HuH-7 (cell line): ENCODE results near the gene SPATA21.

Experiments used
- DNase-seq: peaks from one replicate; pipeline ENCODE4 v3.0.0; 2011; ENCODE audit warnings: low spot score

SPATA21 gene

DNA sequence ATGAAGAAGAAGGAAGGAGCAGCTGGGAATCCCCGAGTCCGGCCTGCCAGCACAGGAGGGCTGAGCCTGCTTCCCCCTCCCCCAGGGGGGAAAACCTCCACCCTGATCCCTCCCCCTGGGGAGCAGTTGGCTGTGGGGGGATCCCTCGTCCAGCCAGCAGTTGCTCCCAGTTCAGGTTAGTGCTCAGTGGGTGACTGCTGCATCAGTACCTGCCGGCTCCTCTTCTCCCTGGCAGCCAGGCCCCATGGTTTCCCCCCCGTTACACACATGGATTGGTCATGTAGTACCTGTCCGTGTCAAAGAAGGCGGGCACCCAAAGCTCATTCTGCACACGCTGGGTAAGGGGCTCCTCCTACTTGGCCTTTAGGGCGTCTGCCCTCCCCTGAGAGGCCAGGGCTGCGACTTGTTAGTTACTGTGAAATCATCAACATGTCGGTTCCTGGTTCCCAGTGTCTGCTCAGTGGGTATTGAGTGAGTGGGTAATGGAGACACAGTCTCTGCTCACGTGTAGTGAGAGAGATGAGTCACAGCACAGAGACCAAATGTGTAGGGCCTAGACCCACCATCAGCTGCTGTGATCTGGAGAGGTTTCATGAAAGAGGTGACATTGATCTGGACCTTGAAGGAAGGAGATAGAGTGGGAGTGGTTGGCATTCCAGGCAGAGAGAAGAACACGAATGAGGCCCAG is 14.8 kb upstream of the SPATA21 start:
- no peak for DNase-seq

DNA sequence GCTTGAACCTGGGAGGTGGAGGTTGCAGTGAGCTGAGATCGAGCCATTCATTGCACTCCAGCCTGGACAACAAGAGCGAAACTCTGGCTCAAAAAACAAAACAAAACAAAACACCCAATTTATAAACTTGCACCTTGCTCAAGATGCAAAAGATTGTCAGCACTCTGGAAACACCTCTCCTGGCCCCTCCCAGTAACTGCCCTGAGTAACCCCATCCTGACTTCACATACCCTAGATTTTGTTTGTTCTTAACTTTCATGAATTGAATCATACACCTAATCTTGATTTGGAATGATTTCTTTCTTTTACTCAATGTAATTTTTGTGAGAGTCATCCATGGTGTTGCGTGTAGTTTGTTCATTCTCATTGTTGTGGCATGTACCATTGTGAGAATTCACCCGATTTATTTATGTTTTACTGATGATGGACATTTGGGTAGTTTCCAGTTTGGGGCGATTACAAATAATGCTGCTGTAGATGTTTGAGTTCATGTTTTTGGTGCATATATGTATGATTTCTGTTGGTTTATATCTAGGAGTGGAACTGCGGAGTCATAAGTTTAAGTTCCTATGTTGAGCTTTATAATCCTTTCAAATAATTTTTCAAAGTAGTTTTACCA is 13.7 kb upstream of the SPATA21 start:
- DNase-seq = no peak

DNA sequence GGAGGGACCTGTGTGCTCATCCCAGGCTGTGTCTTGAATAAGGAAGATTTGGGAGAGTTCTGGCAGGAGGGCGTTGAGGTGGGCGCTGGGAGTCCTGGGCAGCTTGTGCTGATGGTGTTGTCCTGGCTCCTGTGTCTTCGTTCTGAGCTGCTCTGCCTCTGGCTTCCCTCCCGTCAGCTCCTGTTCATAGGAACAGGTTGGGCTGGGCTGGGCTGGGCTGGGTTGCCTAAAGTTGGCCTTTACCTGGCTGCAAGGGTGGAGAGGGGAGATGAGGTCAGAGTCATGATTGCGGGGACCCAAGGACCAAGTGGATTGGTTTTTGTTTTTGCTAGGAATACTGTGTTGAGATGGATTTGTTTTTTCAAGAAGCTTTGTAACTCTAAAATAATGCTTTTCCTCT is 12.4 kb upstream of the SPATA21 start:
- DNase-seq = no peak

DNA sequence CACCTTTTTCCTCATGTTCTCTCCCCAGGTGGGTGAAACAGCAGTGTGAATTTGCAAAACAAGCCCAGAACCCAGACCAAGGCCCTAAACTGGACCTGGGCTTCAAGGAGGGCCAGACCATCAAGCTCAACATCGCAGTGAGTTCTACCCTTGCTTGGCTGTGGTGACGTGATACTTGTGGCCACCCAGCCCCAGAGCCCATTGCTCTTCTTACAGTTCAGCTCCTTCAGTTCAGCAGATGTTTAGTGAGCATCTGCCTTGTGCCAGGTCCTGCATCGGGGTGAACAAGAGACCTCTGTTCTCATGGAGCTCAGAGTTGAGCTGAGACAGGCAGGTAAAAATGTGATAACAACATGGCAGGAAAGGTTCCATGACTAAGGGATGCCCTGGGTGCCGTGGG is 11.8 kb upstream of the SPATA21 start:
- no peak for DNase-seq

DNA sequence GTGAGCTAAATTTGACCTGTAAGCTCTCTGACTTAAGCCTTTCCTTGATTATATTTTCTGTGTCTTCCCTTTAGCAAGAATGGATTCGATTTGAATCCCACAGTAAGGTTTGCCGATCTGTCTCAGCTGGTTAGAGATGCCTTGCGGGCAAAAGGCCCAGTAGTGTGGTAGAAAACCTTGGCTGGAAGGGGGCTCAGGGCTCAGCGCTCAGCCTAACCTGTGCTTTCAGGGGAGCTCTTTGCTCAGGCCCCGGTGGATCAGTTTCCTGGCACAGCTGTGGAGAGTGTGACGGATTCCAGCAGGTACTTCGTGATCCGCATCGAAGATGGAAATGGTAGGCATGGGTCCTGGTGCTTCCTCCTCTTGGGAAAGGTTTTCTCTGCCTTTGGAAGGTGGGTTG is 10.4 kb upstream of the SPATA21 start:
- DNase-seq = no peak

DNA sequence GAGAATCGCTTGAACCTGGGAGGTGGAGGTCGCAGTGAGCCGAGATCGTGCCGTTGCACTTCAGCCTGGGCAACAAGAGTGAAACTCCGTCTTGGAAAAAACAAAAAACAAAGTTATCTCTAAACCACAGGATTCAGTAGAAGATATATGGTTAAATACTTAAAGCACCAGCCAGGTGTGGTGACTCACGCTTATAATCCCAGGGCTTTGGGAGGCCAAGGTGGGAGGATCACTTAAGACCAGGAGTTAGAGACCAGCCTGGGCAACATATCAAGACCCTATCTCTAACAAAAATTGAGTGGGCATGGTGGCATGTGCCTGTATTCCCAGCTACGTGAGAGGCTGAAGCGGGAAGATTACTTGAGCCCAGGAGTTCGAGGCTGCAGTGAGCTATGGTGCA is 8.9 kb upstream of the SPATA21 start:
- DNase-seq = no peak

DNA sequence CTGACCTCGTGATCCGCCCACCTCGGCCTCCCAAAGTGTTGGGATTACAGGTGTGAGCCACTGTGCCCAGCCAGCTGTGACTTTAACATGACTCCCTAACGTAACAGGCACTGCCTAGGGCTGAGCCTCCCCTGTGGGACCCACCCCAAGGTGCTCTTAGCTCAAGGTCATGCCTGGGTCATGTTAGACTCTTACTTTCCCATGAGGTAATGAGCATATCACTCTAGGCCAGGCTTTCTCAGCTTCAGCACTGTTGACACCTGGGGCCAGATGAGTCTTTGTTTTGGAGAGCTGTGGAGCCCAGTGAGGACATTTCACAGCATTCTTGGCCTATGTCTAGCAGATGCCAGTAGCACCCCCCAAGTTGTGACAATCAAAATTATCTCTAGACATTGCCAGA is 7.8 kb upstream of the SPATA21 start:
- DNase-seq = no peak

DNA sequence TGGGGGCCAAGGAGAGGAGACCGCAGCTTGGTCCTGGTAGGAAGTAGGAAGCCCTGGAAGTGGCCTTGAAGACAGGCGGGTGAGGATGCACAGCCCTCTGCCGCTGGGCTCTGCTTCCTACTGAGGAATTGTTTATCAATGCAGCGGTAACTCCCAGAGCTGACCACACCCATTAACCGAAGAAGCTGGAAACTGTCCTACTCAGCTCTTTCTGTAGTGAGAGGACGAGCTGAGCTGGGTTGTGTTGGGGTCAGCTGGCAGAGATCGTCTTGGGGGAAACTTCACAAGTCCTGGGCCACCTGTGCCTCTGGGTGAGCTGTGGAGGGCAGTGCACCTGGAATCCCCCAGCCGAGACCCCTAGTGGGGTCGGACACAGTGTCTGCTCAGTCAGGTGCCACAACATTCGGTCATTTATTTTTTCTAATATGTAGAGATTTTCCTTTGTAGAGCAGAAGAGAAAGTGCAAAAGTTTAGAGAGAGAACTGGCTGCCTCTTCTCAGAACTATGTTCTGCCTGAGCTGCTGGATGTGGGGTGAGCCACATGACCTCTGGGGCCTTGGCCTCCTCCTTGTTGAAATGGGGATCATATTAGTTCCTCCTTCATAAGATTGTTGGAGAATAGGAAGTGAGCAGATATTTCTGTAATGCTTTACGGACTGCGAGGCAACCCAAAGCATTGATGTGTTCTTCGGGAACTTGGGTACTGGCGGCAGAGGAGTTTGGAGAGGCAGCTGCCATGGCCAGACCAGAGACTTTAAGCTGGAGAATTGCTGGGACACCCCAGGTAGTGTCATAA is 6.9 kb upstream of the SPATA21 start:
- DNase-seq = no peak

DNA sequence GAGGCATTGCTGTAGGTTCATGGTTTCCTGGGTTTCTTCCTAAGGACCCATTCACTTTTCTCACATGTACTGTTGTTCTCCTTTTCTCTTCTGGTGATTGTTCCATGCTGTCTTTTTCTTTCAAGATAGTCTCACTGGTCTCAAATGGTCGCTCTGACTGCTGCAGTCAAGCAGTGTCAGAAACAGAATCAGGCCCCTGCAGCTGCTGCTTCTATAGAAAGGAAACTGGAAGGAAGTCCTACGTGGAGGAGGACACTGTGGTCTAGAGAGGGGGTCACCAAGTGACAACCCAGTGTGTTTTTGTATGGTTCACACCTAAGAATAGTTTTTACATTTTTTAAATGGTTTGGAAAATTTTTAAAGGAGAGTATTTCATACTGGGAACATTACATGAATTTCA is 5.7 kb upstream of the SPATA21 start:
- DNase-seq = no peak

DNA sequence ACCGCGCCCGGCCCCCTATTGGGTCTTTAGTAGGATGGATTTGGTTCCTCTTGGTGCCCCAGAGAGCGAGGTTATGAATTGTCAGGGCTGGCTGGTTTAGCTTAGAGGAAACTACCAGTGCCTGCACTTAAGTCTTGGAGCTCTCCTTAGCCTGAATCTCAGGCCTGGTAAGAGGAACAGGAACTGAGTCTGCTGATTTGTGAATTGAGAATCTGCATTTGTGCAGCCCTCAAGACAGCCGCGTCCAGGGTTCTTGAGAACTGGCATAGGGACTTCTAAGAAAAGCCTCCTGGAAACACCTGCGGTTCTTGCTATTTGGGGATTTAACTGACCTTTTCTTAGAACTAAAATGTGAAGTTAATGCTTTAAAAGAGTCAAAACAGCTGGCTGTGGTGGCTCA is 5.0 kb upstream of the SPATA21 start:
- no peak for DNase-seq

DNA sequence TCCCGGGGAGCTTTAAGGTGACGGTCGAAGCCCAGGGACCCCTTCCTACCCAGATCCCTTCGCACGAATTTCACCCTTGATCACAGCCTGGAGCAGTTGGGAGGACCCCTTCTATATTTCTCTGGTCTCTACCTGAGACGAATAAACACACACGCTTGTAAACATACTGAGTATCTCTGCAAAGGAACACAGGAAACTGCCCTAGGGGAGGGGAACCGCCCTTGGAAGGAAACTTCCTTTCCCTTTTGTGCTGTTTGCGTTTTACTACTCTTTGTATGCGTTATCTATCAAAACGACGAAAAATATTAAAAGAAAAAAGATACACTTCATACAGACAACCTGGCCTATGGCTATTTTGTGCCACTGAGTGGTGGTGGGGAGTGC is 4.0 kb upstream of the SPATA21 start:
- no peak for DNase-seq

DNA sequence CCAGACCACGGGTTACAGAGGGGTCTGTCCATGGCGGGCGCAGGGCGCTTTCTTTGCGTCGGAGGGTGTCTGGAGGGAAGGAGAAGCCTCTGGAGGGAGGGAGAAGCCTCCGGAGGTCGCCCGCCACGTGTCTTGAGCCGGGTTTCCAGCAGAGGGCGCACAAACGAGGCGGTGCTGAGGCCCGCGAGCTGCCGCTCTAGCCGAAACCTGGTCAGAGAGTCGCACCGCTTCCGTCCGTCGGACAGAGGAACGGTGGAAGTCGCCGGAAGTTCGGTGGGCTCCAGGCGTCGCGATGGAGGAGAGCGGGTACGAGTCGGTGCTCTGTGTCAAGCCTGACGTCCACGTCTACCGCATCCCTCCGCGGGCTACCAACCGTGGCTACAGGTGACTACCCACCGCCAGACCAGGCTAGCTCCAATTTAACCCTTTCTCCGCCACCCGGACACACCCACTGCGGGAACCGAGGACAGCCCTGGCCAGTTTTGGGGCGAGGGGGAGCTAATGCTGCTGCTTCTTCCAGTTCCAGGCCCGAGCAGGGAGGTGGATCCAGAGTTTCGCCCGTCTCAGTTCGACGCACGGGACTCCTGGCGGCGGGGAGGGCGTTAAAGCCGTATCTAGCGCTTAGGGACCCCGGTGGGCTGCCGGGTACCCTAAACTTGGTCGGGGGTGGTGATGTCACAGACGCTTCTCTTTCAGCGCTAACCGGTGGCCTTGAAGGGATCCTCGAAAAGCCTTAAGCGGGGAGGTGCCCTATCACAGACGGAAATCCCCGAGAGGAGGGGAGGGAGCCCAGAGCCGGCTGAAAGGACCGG is 3.5 kb upstream of the SPATA21 start, which contains the start of gene NECAP2:
Gene NECAP2, plus strand, starts transcription at position 255 of the 812 bp plus-strand sequence. Its CDS starts 38 bp downstream, at position 293.
- DNase-seq = peak; percentile 83

DNA sequence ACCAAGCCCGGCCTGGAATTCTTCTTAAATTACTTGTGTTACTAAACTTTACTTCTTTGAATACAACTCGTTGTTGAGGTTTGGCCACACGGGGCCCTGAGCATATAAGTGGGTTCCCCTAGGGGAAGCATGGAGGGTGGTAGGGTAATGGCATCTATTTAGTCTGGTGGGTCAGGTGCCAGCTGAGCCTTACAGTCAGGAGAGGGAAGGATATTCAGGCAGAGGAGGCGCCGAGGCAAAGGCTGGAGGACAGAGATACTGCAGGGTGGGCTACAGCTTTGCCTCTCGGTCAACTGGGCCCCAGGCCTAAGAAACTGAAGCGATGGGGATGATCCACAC is 2.9 kb upstream of the SPATA21 start:
- no peak for DNase-seq

DNA sequence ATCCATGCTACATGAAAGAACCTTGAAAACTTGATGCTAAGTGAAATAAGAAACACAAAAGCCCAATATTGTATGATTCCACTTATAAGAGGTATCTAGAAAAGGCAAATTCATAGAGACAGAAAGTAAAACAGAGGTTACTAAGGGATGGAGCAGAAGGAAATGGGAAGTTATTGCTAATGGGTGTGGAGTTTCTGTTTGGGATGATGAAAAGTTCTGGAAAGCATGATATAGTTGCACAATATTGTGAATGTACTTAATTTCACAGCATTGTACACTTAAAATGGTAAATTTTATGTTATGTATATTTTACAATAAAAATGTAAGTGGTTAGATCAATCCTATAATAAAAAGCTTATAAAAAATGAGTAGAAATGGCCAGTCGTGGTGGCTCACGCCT is 1.7 kb upstream of the SPATA21 start:
- DNase-seq = no peak

DNA sequence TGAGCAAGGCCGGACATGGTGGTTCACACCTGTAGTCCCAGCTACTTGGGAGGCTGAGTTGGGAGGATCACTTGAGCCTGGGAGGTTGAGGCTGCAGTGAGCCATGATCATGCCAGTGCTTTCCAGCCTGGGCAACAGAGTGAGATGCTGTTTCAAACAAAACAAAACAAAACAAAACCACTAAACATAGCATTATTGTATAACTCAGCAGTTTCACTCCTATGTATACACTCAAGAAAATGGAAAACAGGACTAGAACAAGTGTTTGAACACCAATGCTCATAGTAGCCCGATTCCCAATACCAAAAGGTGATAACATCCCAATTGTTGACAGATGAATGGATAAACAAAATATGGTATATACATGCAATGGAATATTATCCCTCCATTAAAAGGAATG is 1.3 kb upstream of the SPATA21 start:
- DNase-seq = no peak

DNA sequence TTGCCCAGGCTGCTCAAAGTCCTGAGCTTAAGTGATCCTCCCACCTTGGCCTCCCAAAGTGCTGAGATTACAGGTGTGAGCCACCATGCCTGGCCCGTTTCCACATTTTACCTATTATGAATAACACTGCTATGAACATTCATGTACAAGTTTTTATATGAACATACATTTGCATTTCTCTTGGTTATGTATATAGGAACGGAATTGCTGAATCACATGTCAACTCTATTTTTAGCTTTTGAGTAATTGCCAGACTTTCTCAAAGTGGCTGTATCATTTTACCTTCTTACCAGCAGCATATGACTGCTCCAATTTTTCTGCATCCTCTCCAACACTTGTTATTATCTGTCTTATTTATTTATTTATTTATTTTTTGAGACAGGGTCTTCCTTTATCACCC is 2.7 kb downstream of the SPATA21 start:
- no peak for DNase-seq

DNA sequence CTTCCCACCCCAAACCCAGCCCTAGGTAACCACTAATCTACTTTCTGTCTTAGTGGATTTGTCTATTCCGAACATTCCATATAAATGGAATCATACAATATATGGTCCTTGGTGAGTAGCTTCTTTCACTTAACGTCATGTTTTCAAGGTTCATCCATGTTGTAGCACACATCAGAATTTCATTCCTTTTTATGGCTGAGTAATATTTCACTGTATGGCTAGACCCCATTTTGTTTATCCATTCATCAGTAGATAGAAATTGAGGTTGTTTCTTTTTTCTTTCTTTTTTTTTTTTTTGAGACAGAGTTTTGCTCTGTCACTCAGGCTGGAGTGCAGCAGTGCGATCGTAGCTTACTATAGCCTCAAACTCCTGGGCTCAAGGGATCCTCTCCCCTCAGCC is 3.2 kb downstream of the SPATA21 start:
- no peak for DNase-seq

DNA sequence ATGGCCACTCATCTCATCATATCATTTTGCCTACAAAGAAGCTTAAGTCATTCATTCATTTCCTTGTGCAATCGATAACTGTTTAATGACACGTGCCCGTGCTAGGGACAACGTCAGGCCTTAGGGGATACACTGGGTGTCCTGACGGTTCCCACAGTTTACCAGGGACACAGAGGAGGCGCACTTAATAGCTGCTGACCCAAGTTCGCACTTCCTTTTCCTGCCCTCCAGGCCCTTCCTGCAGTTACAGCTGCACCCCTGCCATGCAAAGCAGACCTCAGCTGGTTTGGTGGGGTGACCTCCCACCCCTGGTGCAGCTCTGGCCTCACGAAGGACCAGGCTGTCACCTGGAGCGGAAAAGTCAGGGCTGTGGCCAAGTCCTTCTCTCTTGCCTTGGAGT is 4.2 kb downstream of the SPATA21 start:
- DNase-seq = no peak

DNA sequence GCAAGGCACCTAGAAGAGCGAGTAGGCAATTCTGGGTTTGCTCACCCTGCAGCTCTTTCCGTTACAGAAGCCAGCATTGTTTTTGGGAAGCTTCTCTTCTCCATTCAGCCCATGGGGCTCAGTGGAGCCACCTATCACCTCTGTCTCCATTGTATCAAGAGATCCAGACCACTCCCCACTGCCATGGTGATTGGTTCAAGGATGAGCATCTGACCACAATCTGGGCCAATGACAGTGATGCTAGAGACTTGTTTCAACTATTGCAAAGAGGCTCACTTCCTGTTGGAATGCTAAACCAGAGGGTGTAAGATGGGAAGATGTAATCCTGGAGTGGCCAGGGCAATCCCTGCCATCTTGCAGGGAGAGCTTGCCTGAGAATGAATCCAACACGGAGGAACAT is 6.6 kb downstream of the SPATA21 start:
- DNase-seq = no peak

DNA sequence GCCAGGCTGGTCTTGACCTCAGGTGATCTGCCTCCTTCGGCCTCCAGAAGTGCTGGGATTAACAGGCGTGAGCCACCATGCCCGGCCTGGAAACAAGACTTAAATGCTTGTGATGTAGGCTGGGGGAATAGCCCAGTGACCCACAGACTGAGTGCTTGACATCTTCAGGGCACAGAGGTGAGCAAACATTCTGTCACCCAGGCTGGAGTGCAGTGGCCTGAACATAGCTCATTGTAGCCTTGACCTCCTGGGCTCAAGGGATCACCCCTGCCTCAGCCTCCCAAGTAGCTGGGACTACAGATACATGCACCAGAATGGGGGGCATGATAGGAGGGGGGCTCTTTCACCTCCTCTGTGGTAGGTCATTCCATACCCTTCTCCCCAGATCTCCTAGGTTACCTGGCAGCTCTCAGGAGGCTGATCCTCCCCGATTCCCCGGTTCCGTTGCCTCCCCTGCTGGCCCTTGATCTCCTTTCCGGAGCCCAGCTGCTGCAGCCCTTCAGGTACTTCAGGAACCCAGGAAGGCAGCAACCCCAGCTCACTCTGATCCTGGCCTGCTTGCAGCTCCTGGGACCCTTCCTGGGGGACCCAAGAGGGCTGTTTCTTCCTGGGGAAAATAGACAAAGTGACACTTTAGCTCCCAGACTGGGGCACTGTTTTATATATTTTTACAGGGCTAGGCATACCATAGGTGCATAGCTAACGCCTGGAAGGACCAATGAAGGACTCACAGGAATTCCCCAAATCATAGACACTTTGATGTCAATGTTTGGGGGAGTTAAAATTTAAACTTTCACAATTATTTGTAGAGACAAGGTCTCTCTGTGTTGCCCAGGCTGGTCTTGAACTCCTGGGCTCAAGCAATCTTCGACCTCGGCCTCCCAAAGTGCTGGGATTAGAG is 11.8 kb downstream of the SPATA21 start:
- DNase-seq = no peak

DNA sequence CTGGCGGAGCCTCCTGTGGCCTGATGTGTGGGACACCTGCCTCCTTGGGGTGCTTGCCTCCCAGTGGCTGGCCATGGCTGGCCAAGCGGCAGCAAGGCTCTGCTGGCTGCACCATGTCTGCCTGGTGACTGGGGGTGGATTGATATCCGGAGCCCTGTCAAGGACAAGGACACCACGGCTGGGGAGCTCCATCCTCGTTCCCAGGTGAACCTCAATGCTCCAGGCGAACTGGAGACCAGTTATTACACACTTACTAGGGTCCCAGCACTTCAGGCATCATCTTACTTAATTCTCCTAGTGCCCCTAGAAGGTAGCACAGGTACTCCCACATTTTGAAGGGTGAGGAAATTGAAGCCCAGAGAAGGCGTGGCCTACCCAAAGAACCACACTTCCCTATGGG is 15.2 kb downstream of the SPATA21 start:
- DNase-seq = no peak

DNA sequence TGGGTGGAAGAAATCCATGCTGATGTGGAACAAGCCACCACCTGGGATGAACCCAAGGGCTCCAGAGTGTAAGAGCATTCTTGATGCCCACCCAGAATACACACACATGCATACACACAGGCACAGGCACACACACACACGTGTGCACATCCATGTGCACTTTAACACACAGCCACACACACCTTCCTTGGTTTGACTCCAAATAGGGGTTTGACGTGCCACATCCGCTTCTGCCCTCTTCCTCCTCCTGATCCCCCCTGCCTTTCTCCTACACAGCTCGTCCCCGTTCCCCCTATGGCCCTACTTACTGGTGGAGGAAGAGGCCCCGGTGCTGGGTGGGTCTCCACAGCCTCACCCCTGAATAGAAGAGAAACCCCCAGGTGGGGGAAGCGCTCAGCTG is 16.0 kb downstream of the SPATA21 start:
- DNase-seq = no peak
